Smooth muscle cell of the coronary artery (primary cell): ENCODE data around the gene SSTR1. TPM values are rescaled to one million over a fixed set of nuclear protein-coding genes. Genes with fewer than 3 reads are reported as not detected.

ENCODE experiments used
- total RNA-seq: library from RNA; depleted of rRNA; stranded (reverse); fragments of >200 nt; gene quantifications from 2 replicates; pipeline ENCODE4 v1.2.3, GENCODE V29; 2014; ENCODE audit warnings: low replicate concordance

Gene SSTR1
- total RNA-seq, result 0.45 and 1.1 TPM in 2 replicates

GRCh38 chr14:38207736-38208617 is at the start of gene SSTR1:
TSS of gene SSTR1 (plus strand) at chr14:38207904. CDS start at chr14:38209390, 1,486 bp downstream.

DNA sequence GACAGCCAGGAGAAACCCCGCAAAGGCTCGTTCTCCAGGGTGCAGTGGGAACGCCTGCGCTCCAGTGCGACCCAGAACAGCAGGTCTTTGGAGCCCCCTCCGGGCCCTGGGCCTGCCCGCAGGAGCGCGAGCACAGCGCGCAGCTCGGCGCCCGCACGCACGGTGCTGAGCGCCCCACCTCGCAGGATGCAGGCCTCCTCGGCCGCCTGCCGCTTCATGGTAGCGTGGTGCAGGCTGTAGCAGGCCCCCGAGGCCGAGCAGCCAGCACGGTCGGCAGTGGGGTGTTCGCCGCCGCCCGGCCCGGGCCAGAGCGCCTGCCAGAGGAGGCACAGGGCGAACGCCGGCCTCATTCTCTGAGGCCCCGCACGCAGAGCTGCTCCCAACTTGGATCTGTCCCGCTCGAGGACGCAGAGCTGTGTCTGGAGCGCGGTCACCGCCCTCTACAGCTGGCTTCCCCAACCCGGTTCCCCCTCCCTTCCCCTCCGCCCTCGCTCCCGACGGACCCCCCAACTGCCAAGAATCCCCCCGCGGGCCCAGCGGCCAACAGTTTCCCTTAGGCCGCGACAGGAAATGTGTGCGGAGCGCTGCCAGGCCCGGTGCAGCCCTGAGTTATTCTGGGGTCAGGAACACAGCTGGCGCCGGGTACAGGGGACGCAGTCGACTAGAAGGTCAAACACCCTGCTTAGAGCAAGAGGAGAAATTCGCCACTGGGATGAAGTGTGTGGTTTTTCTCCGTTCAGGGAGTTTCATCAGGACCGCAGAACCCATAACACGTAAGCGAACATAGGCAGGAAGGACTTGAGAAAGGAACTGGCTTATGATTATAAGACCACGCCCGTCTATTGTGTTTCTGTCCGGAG is 48.2 kb downstream of the SSTR1 start, which contains the start of gene CLEC14A:
Gene CLEC14A (minus strand): TSS at position 421 of the 860 bp plus-strand sequence. CDS start 71 bp downstream, at position 350.

Other genes starting within 250 kb of the SSTR1 start
- 0.15 and 0.47 TPM in 2 replicates for gene CLEC14A, start 48.2 kb downstream of the SSTR1 start, total RNA-seq